Epidermal melanocyte (primary cell): ENCODE results near the gene SAE1.

Experiments
- DNase-seq: peaks from one replicate; pipeline ENCODE4 v3.0.0; 2011; ENCODE audit warnings: low spot score; ENCODE audit not compliant: insufficient read length

SAE1 gene

DNA sequence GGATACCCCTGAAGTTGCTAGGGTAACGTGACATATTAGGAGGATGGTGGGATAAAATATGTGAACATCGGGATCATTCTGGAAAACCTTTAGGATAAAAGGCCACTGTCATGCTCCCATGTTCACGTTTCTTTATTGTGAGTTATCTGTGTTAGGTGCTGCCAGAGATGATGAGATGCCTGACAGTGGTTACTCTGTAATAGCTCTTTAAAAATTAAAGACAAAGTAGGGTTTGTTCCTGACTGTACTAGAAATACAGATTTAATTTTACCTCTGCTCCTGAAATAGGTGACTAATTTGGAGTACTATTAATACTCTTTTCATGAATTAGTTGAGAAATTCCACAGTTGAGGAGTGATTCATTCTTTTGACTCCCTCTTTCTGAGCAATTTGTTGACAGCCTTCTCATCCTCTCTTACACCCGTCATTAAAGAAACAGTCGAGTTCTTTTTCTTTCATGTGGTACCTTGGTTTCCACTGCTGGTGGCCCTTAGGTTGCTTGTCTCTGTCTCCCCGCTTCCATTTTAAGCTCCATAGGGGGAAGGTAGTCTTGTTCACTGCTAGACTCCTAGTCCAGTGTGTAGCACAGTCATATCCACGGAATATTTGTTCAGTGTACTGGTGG lies 28.4 kb downstream of the SAE1 start:
- no peak for DNase-seq

DNA sequence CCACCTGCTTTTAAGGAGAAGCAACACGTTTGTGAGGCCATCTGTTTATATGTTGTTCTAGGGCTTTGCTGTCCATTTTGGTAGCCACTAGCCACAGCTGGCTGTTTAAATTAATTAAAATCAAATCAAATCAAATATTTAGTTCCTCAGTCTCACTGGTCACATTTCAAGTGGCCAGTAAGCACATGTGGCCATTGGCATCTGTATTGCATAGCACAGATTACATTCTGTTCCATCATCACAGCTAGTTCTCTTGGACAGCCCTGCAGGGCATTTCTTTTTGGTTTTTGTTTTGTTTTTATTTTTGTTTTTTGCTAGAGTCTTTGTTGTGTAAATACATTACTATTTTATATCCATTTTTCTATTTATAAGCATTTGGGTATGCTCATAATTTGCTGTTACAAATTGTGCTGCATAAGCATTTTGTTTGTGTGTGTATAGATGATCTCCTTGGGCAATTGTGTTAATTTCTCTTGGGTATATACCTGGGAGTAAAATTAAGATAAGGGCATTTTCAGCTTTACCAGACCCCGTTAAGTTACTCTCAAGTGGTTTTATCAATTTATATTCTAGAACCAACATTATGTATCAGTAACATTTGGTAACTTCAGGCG lies 31.3 kb downstream of the SAE1 start:
- peak; percentile 54 for DNase-seq

DNA sequence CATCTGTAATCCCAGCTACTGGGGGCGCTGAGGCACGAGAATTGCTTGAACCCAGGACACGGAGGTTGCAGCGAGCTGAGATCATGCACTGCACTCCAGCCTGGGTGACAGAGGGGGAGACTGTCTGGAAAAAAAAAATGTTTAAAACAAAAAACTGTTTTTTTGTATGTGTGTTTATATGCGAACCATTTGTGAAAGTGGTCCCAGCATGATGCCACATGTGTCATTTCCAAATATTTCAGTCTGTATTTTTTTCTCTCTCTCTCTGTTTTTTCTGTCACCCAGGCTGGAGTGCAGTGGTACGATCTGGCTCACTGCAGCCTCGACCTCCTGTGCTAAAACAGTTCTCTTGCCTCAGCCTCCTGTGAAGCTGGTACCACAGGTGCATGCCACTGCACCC lies 37.4 kb downstream of the SAE1 start:
- no peak for DNase-seq

DNA sequence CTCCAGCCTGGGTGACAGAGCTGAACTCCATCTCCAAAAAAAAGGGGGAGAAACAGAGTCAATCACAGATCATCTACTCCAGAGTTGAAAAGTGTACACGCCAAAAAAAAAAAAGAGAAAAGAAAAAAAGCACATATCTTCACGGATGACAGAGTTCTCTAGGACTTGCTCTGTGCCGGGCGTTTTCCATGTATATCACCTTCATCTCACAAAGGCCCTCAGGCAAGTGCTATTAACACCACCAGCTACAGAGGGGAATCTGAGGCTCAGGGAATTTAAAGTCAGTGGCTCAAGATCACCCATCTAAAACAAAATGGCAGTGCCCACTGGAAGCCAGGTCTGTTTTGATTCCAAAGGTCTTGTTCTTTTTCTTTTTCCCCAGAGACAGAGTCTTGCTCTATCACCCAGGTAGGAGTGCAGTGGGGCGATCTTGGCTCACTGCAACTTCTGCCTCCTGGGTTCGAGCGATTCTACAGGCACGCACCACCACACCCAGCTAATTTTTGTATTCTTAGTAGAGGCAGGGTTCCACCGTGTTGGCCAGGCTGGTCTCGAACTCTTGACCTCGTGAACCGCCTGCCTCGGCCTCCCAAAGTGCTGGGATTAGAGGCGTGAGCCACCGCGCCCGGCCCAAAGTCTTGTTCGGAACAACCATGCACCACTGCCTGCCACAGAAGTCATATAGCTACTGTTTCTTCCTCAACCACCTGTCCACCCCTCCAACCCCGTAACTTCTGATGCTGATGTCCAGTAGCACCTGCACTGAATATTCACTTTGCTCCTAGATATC lies 42.2 kb downstream of the SAE1 start:
- no peak for DNase-seq

DNA sequence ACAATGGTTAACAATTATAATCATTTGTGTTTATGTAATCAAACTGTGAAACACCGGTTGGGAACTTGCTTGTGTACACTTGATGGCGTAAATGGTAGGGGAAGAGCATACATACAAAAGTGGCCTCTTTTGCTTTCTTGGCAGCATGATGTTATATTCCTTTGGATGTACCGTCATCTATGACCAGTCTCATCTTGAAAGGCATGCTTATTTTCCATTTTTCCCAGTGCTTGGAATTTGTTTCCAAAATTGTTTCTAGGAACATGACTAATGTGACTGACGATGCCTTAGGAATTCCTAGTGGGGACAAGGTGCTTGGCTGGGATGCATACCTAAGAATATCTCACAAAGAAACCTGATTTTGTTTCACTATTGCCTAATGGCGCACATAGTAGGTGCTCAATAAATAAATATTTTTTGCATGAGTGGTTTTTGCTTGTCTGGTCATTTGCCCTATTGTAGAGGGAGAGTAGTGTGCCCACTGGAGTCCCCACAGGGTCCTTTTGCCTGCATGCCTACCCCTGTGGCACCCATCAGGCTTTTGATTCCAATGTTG lies 45.5 kb downstream of the SAE1 start:
- no peak for DNase-seq

DNA sequence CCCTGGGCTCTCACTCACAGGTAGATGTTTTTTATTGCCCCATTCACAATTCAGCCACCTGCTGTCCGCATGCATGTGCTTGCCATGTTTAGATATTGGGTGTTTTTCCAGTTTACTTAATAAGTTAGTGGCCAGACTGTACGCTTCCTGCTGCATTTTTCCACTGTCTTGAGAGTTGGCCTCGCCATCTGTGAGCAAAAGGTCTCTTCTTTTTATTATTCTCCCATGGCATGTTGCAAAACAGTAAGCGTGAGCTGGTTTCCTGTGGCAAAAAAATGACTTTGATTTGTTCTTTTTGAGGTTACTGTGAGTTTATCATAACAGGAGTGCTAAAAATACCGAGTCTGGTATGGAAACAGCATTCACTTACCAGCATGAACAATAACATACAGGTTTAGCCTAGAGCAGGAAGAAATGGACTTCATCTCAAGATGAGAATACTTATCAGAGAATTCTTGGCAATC lies 46.0 kb downstream of the SAE1 start:
- DNase-seq: no peak

DNA sequence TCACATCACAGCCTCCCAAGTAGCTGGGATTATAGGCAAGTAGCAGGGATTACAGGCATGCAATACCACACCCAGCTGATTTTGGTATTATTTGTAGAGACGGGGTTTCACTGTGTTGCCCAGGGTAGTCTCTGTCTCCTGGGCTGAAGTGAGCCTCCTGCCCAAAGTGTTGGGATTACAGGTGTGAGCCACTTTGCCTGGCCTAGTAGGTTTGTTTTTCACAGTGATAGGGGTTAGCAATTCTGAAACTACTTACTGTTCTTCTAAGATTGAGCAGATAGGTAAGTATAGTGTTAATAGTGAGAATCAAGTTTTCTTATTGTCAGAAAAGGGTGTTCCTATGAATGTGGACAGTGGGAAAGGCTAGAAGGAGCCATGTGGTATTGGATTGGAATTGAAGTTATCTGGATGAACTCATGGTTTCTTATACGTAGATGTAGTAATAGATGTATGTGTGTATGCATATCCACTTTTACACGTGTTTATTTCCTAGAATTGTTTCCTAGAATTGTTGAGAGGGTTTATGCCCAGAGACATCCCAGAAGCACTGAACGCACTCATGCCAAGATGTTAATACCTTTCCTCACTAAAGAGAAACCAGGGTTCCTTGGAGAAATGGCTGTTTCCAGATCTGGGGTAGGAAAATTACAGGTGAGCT lies 49.1 kb downstream of the SAE1 start:
- DNase-seq: no peak

DNA sequence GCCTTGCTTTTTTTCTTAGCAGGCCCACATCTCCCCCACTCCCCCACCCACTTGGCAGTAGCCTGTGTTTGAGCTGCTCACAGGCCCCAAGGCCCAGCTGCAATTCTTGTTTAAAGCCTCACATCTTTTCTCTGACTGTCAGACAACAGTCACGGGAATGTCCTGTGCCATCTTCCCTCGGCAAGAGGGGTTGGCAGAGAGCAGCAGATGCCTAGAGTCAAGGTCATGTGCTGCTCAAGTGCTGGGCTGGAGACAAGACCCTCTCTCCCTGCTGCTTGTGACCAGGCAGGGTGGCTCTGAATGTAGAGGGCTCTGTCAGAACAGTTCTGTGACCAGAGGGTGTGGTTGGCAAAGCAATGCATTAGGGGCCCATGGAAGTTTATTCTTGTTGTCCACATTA lies 53.0 kb downstream of the SAE1 start:
- DNase-seq: peak; percentile 36

DNA sequence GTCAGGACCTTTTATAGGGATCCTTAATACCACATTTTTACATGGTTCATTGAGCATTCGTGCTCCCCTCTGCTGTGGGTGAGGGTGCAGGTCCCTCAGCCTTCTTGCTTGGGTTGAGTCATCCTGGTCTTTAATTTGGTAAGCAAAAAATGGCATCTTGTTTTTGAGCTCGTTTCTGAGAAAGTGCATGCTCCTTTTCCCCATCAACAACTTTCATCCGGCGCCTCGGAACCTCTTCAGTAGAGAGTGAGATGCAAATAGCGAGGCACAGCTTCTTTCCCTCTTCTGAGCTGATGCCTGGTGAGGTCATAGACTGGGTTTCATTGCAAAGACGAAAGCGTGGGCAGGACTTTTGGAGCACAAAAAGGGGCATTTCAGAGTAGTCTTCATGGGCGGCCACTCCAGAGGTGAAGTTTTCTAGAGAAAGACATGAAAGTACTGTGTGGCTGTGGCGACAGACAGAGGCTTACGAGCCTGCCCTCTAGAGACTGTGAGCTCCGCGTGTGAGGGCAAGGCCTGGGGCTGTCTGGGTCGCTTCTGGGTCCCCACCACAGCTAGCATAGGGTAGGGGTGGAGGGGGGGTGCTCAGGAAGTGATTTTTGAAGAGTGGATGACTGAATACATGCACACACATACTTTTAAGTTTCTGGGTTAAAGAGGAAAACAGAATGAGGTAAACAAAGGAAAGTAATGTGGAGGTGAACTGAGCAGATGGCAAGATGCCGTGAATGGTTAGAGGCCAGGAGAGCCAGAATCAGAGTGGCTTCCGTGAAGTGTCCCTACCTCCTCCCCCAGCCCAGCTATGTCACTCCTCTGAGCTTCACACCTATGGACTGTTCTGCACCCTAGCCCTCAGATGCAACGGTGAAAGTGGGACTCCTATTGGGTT lies 56.1 kb downstream of the SAE1 start:
- no peak for DNase-seq

DNA sequence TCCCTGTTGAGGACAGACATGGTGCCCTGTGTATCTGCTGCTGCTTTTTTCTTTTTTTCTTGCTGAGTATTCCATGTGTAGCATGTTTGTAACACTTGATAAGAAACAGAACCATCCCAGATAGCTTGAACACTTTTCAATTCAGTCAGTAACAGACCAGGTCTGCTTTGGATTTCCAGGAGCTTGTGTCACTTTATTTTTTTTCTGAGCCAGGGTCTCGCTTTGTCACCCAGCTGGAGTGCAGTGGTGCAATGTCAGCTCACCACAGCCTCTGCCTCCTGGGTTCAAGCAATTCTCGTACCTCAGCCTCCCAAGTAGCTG lies 56.7 kb downstream of the SAE1 start:
- DNase-seq: no peak

DNA sequence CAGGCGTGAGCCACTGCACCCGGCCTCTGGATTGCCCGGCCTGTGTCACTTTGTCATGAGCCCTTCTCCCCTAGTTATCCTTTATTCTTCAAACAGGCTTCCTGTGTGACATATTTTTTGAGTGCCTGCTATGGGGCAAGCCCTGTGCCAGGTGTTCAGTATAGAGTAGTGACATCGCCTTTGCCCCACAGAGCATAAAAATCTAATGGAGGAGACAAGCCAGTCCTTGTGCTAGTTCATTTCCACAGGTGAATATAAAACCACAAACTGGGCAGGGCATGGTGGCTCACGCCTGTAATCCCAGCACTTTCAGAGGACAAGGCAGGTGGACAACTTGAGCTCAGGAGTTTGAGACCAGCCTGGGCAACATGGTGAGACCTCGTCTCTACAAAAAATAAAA lies 57.2 kb downstream of the SAE1 start:
- no peak for DNase-seq

DNA sequence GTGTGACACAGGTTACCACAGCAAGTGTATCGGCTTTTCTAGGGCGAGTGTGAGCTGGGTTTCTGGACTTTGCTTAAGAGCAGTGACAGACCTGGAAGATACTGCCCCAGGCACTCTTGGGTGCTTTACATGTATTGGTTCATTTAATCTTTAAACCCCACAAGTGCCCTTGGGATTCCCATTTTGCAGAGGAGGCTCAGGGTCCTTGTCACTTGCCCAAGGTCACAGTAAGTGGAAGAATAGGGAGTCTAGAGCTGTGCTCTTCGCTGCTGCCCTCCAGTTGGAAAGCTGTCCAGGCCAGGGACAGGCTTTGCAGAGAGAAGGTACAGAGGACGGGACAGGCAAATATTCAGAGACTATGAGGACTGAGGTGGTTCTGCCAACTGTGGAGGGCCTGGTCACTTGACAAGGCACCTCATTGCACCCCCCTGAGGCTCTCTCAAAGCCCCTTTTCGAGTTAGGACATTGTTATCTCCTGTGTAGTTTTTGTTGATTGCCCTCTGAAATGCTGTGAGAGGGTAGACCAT lies 57.9 kb downstream of the SAE1 start:
- DNase-seq: no peak

DNA sequence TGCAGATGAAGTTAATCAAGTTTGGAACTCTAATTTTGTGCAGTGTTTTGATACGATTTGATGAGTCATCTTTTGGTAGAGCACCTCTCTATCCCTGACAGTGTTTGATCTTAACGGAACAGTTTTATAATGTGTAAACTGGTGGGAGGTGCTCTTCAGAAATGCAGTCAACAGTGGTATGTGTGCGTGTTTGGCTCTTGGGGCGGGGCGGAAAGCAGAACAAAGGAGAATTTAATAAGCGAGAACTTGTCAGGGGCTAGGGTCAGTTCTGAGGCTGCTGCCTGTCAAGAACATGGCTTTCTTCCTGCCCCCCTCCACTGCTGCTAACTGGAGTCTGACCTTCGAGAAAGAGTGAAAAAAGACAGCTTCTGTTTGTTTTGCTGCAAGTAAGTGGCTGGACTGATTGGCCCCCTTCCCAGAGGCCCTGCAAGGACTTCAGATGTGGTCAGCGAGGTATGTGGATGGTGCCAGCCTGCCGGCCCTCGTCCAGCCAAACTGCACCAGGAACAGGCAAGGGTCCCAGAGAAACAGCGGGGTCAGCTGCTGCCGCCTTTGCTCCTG lies 59.6 kb downstream of the SAE1 start:
- peak; percentile 55 for DNase-seq

DNA sequence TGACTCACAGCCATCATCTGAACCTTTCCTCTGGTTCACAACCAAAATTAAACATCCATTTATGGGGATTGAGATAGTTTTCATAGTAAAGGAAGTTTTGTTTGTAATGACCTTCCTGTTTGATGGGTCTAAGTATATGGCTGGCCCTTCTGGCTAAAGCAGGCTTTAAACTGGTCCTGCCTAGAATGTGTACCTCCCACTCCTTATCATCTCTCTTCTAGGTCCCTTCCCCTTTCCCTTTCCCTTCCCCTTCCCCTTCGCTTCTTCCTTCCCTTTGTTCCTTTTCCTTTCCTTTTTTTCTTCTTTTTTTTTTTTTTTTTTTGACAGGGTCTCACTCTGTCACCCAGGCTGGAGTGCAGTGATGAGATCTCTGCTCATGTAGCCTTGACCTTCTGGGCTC lies 64.8 kb downstream of the SAE1 start:
- no peak for DNase-seq

DNA sequence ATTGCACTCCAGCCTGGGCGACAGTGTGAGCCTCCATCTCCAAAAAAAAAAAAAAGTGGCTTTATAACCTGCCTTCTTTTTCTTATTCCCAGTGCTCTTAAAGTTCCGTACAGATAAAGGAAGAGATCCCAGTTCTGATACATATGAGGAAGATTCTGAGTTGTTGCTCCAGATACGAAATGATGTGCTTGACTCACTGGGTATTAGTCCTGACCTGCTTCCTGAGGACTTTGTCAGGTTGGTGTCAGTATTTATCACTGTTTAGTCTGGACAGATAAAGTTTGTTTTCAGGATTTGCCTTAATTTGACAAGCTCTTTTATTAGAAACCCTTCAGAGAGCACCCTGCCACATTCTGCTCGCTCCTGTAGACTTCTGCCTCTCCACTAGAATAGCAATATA lies 66.5 kb downstream of the SAE1 start:
- DNase-seq: no peak

DNA sequence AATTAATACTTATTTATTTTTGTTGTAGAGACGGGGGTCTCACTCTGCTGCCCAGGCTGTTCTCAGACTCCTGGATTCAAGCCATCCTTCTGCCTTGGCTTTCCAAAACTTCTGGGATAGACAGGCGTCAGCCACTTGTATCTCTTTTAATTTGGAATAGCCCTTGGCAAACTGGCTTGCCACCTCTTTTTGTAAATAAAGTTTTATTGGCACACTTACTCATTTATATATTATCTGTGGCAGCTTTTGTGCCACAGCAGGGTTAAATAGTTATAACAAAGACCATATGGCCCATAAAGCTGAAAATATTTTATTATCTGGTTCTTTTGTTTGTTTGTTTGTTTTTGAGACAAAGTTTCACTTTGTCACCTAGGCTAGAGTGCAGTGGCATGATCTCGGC lies 69.9 kb downstream of the SAE1 start:
- DNase-seq: no peak

DNA sequence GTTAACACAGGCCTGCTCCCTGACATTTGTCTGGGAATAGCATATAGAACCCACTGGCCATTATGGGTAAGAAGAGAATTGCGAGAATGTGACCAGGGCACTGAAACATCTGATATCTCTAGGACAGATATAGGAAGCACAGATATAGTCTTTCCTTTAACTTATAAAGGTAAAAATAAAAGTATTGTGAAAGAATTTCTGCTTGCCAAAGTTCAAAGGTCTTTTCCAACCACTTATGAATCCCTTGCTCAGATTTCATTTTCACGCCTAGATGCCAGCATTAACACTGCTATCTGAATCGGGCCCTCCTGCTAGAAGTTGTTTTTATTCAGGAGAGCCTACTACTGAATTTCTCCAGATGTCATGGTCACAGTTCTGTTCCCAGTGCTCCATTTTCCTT lies 72.6 kb downstream of the SAE1 start:
- DNase-seq: no peak

DNA sequence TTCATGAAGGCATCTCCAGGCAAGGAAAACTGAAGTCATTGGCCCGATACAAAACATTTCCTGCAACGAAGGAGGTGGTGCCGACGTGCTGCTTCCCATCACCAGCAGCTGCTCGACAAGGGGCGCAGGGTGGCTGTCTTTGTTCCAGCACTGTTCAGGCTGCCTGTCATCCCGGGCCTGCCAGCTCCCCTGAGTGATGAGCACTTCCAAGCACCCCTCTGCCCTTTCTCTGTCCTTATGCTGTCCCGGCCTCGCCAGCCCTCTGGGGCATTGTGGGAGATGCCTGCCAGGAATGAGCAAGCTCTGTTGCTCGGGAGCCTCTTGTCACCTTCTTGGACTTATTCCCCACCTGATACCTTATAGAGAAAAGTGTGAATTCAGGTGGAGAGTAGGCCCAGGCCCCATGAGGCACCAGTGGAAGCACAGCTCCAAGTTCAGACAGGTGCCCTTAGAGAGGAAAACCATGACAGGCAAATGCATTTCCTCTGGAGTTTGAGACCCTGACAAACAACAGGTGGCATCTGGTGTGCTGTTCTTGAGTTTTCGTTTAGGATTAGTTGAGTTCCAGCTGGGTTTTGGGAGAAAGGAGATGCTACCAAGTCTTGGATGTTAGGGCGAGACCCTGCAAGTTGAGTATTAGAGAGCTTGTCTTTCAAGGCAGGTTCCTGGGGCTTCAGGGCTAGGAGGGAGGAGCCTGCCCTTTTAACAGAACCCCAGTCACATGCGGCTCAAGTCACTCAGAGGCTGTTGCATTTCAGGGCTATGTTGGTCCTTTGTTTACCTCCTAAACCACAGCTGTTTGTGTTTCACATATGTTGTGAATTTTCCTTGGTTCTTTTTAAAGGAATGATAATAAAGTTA lies 78.9 kb downstream of the SAE1 start:
- DNase-seq: no peak

DNA sequence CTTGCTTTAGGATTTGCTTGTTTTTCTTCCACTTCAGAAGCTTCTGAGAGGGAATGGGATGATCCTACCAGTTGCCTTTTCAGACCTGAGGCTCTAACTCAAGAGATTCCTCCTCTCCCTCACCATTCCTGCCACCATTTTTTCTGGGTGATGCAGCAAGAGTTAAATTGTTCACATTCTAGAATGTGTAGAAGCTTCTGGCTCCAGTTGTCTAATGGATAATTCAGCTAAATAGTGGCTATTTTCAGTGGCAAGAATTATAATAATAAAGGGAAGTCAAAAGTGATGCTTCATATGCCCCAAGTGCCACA lies 79.5 kb downstream of the SAE1 start:
- no peak for DNase-seq
